Liver (tissue), 9 donors: Measurements from ENCODE around the gene MROH9. TPM values are rescaled to one million over a fixed set of nuclear protein-coding genes. Genes with fewer than 3 reads are reported as not detected.

Experiments used
- DNase-seq: peaks from one replicate; pipeline ENCODE4 v3.0.0-alpha.2; 2017; ENCODE audit warnings: low spot score
- H3K27ac ChIP-seq, 2 donors: one replicate each; pipeline ENCODE4 v1.7.0; 2013; ENCODE audit warnings: inconsistent platforms in 2 of 2, low read length in 2 of 2, control low read depth in 1 of 2, low read depth in 1 of 2, mild to moderate bottlenecking in 1 of 2
- H3K27me3 ChIP-seq, 4 donors: one replicate each; pipeline versions ENCODE4 v1.6.1 to v1.7.0; 2013; ENCODE audit warnings: low read length in 3 of 4, inconsistent platforms in 1 of 4, mild to moderate bottlenecking in 1 of 4, moderate library complexity in 1 of 4; ENCODE audit not compliant: control insufficient read depth in 4 of 4, insufficient read depth in 4 of 4
- H3K36me3 ChIP-seq, 4 donors: one replicate each; pipeline versions ENCODE4 v1.6.1 to v1.7.0; 2013; ENCODE audit warnings: low read length in 3 of 4, mild to moderate bottlenecking in 3 of 4, low read depth in 1 of 4, moderate library complexity in 1 of 4; ENCODE audit not compliant: control insufficient read depth in 4 of 4, insufficient read depth in 3 of 4
- H3K4me1 ChIP-seq, 4 donors: one replicate each; pipeline versions ENCODE4 v1.6.1 to v1.7.0; 2013; ENCODE audit warnings: low read length in 3 of 4, mild to moderate bottlenecking in 3 of 4, moderate library complexity in 1 of 4; ENCODE audit not compliant: control insufficient read depth in 4 of 4, insufficient read depth in 4 of 4
- H3K4me3 ChIP-seq, 3 donors: one replicate each; pipeline versions ENCODE4 v1.6.1 to v1.7.0; 2013; ENCODE audit warnings: low read length in 3 of 3, control low read depth in 1 of 3, low read depth in 1 of 3, mild to moderate bottlenecking in 1 of 3
- H3K9ac ChIP-seq, 2 donors: one replicate each; pipeline ENCODE4 v1.7.0; 2013; ENCODE audit warnings: low read length in 2 of 2, mild to moderate bottlenecking in 2 of 2, moderate library complexity in 2 of 2, control low read depth in 1 of 2, low read depth in 1 of 2
- H3K9me3 ChIP-seq, 4 donors: one replicate each; pipeline versions ENCODE4 v1.6.1 to v1.7.0; 2013; ENCODE audit warnings: low read length in 3 of 4; ENCODE audit not compliant: control insufficient read depth in 4 of 4
- EGR1 ChIP-seq, 2 donors: IDR thresholded peaks; 2 replicates each; pipeline ENCODE4 v1.6.1; 2016 to 2018; ENCODE audit warnings: antibody characterized with exemption in 2 of 2, low read depth in 2 of 2
- FOXA1 ChIP-seq: IDR thresholded peaks from 2 replicates; pipeline ENCODE4 v1.6.1; 2016; ENCODE audit warnings: antibody characterized with exemption
- FOXA2 ChIP-seq: IDR thresholded peaks from 2 replicates; pipeline ENCODE4 v1.6.1; 2016; ENCODE audit warnings: antibody characterized with exemption
- GABPA ChIP-seq, 2 donors: IDR thresholded peaks in 1 of 2; conservative IDR thresholded peaks in 1 of 2; 2 replicates each; pipeline ENCODE4 v1.6.1; 2016; ENCODE audit warnings: antibody characterized with exemption in 2 of 2, mild to moderate bottlenecking in 1 of 2, moderate library complexity in 1 of 2
- HNF4A ChIP-seq, 2 donors: conservative IDR thresholded peaks; 2 replicates each; pipeline ENCODE4 v1.6.1; 2016; ENCODE audit warnings: antibody characterized with exemption in 2 of 2, mild to moderate bottlenecking in 2 of 2
- JUND ChIP-seq, 2 donors: IDR thresholded peaks; 2 replicates each; pipeline ENCODE4 v1.6.1; 2016; ENCODE audit warnings: antibody characterized with exemption in 2 of 2
- NR2F2 ChIP-seq: IDR thresholded peaks from 2 replicates; pipeline ENCODE4 v1.6.1; 2016; ENCODE audit warnings: antibody characterized with exemption
- RAD21 ChIP-seq, 2 donors: IDR thresholded peaks; 2 replicates each; pipeline ENCODE4 v1.6.1; 2016; ENCODE audit warnings: antibody characterized with exemption in 2 of 2, mild to moderate bottlenecking in 2 of 2
- RXRA ChIP-seq, 2 donors: IDR thresholded peaks; 2 replicates each; pipeline ENCODE4 v1.6.1; 2017 to 2018; ENCODE audit warnings: antibody characterized with exemption in 2 of 2, mild to moderate bottlenecking in 1 of 2
- SP1 ChIP-seq: IDR thresholded peaks from 2 replicates; pipeline ENCODE4 v1.6.1; 2018; ENCODE audit warnings: antibody characterized with exemption, mild to moderate bottlenecking
- TAF1 ChIP-seq: conservative IDR thresholded peaks from 2 replicates; pipeline ENCODE4 v1.6.1; 2016; ENCODE audit warnings: antibody characterized with exemption, mild to moderate bottlenecking
- YY1 ChIP-seq: IDR thresholded peaks from 2 replicates; pipeline ENCODE4 v1.6.1; 2016; ENCODE audit warnings: antibody characterized with exemption, mild to moderate bottlenecking
- WGBS: extraction: QIAGEN DNeasy Blood & Tissue Kit; methylation state at CpG from one replicate; pipeline ENCODE4 v1.1.7; 2013; 5-methylcytosine and 5-hydroxymethylcytosine counted together
- polyA plus RNA-seq, 2 donors: library from polyadenylated mRNA; stranded (reverse) in 1 of 2; unstranded in 1 of 2; fragments of 200-250 nt in 1 of 2; fragments of >200 nt in 1 of 2; fragmentation: Nextera tagmentation in 1 of 2; extraction: Ambion mirVana in 1 of 2; gene quantifications; one replicate each; pipeline versions ENCODE4 v1.2.1 to v1.2.3, GENCODE V29; 2013 to 2015
- total RNA-seq, 2 donors: library from RNA; depleted of rRNA; stranded (reverse); fragments of >200 nt; gene quantifications; one replicate each; pipeline ENCODE4 v1.2.3, GENCODE V29; 2014
- TF ChIP-seq, protein P1 (sequence below): IDR thresholded peaks from 2 replicates; pipeline ENCODE4 v1.6.1; 2016; ENCODE audit warnings: antibody characterized with exemption, mild to moderate bottlenecking
- TF ChIP-seq, protein P2 (sequence below): fragments of 150-350 bp; IDR thresholded peaks from 2 replicates; pipeline ENCODE4 v1.5.1; 2017; ENCODE audit warnings: improper control_type of control experiment, low read depth, low read length; ENCODE audit not compliant: missing input control
- TF ChIP-seq, protein P3 (sequence below): IDR thresholded peaks from 2 replicates; pipeline ENCODE4 v1.6.1; 2016; ENCODE audit warnings: antibody characterized with exemption
- TF ChIP-seq, protein P4 (sequence below): IDR thresholded peaks from 2 replicates; pipeline ENCODE4 v1.6.1; 2016; ENCODE audit warnings: antibody characterized with exemption
- TF ChIP-seq, protein P5 (sequence below): IDR thresholded peaks from 2 replicates; pipeline ENCODE4 v1.6.1; 2016; ENCODE audit warnings: antibody characterized with exemption
- donor health status: healthy.
- donor health status: healthy.
- donor health status: healthy.
- donor health status: healthy.
- donor health status: healthy.

MROH9 gene, protein sequence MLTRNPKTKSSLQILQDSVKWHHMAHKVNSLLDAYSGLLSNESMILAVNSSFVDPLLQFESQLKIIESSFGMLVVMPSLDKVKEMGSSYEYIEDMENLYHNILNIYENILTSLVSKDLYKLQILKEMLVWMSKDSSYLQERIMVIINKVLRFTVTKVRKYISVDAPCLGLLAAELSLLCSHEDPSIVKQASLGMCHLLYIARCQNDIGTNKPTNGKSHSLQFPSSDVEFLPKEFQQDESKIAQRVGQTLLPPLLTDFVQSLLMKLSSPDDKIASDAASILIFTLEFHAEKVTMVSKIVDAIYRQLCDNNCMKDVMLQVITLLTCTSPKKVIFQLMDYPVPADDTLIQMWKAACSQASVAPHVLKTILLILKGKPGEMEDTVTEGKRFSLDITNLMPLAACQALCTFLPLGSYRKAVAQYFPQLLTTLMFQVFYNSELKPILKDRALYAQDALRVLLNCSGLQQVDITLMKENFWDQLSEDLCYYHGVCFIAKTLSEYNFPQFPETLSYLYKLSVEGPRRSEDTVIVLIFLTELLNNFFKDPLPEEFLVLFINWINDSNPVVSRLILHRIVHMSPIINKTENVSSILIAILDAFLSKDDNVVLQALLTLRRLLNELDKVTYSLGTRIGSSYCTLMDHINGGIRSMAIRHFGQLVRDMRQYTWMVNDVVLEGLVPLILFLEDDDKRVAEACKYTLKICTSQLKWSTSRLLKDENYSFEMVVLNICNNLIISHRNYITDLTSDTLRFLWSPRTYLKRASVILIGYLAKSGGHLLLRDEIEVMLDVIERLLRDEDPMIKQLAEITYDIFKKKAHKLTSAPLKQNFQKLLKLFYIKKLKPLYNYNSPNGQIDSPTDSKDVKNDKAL
- total RNA-seq (not detected), polyA plus RNA-seq (not detected)

DNA sequence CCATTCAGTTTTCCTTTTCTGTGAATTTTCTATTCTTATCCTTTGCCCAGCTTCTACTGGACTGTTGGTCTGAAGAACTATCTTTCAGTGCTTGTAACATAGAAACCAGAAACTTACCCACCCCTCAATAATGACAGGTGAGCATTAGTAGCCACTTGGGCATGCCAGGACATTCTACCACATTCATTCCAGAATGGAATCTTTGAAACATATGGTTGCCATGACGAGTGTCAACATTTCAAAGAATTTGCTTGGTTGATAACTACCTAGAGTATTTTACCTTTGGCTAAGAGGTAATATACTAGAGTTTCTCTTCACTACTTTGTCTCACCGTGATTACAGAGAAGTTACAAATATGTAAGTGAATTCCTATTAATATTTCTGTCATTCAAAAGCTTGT, at the start of gene MROH9:
MROH9 (plus strand) TSS at position 304 of the 400 bp plus-strand sequence. CDS start 10,023 bp downstream, outside the sequence.
- Histone ChIP-seq H3K4me1 (no peaks in the 10 kb centered on the region), H3K9ac (no peak within 1 kb of the TSS), H3K36me3 (no peaks in the 10 kb centered on the region), H3K27ac (no peak within 1 kb of the TSS), H3K4me3 (no peak within 1 kb of the TSS), H3K27me3 (no peaks in the 10 kb centered on the region), H3K9me3 (no peaks in the 10 kb centered on the region)
- WGBS = 87% methylated on average over 2 of the region's 2 CpGs
- DNase-seq = no peak
- TF ChIP-seq FOXA1 (no peak), YY1 (no peak), JUND (IDR thresholded peaks at IDR 0.05) (no peak), FOXA2 (no peak), HNF4A (conservative IDR thresholded peaks at IDR 0.05) (no peak), RXRA (IDR thresholded peaks at IDR 0.05) (no peak), EGR1 (IDR thresholded peaks at IDR 0.05; ENCODE audit: low read depth in 2 of 2) (no peak), SP1 (no peak), RAD21 (IDR thresholded peaks at IDR 0.05) (no peak), TAF1 (no peak), NR2F2 (no peak)
- TF ChIP-seq, protein P1, sequence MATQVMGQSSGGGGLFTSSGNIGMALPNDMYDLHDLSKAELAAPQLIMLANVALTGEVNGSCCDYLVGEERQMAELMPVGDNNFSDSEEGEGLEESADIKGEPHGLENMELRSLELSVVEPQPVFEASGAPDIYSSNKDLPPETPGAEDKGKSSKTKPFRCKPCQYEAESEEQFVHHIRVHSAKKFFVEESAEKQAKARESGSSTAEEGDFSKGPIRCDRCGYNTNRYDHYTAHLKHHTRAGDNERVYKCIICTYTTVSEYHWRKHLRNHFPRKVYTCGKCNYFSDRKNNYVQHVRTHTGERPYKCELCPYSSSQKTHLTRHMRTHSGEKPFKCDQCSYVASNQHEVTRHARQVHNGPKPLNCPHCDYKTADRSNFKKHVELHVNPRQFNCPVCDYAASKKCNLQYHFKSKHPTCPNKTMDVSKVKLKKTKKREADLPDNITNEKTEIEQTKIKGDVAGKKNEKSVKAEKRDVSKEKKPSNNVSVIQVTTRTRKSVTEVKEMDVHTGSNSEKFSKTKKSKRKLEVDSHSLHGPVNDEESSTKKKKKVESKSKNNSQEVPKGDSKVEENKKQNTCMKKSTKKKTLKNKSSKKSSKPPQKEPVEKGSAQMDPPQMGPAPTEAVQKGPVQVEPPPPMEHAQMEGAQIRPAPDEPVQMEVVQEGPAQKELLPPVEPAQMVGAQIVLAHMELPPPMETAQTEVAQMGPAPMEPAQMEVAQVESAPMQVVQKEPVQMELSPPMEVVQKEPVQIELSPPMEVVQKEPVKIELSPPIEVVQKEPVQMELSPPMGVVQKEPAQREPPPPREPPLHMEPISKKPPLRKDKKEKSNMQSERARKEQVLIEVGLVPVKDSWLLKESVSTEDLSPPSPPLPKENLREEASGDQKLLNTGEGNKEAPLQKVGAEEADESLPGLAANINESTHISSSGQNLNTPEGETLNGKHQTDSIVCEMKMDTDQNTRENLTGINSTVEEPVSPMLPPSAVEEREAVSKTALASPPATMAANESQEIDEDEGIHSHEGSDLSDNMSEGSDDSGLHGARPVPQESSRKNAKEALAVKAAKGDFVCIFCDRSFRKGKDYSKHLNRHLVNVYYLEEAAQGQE = no peak

DNA sequence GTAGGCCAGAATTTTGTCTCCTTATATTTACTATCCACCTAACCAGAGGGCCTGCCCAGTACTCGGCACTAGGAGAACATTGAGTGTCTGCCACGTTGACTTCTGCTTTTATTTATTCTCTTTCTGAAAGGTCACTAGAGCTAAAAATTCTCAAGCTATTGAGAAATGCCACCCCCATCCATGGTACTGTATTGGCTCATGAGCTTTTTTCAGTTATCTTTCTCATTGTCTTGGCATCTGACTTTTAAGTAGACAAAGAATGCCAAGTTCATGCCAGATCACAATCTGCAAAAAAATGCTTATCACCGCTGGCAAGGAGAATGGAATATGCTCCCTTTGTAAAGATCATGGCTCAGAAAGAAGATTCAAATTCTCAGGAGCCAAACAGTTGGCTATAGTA, 49.8 kb upstream of the MROH9 start:
- no peaks in the 10 kb centered on the region for H3K36me3 ChIP-seq
- TF ChIP-seq, protein P2, sequence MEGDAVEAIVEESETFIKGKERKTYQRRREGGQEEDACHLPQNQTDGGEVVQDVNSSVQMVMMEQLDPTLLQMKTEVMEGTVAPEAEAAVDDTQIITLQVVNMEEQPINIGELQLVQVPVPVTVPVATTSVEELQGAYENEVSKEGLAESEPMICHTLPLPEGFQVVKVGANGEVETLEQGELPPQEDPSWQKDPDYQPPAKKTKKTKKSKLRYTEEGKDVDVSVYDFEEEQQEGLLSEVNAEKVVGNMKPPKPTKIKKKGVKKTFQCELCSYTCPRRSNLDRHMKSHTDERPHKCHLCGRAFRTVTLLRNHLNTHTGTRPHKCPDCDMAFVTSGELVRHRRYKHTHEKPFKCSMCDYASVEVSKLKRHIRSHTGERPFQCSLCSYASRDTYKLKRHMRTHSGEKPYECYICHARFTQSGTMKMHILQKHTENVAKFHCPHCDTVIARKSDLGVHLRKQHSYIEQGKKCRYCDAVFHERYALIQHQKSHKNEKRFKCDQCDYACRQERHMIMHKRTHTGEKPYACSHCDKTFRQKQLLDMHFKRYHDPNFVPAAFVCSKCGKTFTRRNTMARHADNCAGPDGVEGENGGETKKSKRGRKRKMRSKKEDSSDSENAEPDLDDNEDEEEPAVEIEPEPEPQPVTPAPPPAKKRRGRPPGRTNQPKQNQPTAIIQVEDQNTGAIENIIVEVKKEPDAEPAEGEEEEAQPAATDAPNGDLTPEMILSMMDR = no peak
- TF ChIP-seq FOXA1 (no peak), SP1 (no peak), GABPA (IDR thresholded peaks at IDR 0.05 in 1 of 2, conservative IDR thresholded peaks at IDR 0.05 in 1 of 2) (no peak), NR2F2 (no peak), RXRA (IDR thresholded peaks at IDR 0.05) (no peak), RAD21 (IDR thresholded peaks at IDR 0.05) (no peak), EGR1 (IDR thresholded peaks at IDR 0.05; ENCODE audit: low read depth in 2 of 2) (no peak), TAF1 (no peak)
- TF ChIP-seq, protein P3, sequence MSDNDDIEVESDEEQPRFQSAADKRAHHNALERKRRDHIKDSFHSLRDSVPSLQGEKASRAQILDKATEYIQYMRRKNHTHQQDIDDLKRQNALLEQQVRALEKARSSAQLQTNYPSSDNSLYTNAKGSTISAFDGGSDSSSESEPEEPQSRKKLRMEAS = no peak
- TF ChIP-seq, protein P4, sequence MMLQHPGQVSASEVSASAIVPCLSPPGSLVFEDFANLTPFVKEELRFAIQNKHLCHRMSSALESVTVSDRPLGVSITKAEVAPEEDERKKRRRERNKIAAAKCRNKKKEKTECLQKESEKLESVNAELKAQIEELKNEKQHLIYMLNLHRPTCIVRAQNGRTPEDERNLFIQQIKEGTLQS = no peak
- TF ChIP-seq, protein P5, sequence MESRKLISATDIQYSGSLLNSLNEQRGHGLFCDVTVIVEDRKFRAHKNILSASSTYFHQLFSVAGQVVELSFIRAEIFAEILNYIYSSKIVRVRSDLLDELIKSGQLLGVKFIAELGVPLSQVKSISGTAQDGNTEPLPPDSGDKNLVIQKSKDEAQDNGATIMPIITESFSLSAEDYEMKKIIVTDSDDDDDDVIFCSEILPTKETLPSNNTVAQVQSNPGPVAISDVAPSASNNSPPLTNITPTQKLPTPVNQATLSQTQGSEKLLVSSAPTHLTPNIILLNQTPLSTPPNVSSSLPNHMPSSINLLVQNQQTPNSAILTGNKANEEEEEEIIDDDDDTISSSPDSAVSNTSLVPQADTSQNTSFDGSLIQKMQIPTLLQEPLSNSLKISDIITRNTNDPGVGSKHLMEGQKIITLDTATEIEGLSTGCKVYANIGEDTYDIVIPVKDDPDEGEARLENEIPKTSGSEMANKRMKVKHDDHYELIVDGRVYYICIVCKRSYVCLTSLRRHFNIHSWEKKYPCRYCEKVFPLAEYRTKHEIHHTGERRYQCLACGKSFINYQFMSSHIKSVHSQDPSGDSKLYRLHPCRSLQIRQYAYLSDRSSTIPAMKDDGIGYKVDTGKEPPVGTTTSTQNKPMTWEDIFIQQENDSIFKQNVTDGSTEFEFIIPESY = no peak
- TF ChIP-seq, protein P1 = no peak
- peaks cover 0 to 12% (median under 1%) of the 10 kb centered on the region in 4 donors for H3K4me1 ChIP-seq
- H3K27ac ChIP-seq = no peak overlapping the region
- H3K4me3 ChIP-seq = no peak overlapping the region
- H3K27me3 ChIP-seq = no peaks in the 10 kb centered on the region
- no peaks in the 10 kb centered on the region for H3K9me3 ChIP-seq
- H3K9ac ChIP-seq = no peak overlapping the region
- WGBS = 41% methylated on average over 3 of the region's 3 CpGs
- no peak for DNase-seq
